ENCODE results near the gene RFNG.

The RFNG gene

GRCh38 chr17:82058230-82058854 is 6.7 kb upstream of the RFNG start:
- Histone ChIP-seq H2BK5ac (ENCODE audit: low read depth, low read length, poor library complexity) (no peak overlapping the region), H3K9ac (ENCODE audit: low read length) (no peak overlapping the region), H2AK5ac (ENCODE audit: low read length) (no peak overlapping the region), H3K4ac (ENCODE audit: low read depth, low read length) (no peak overlapping the region), H3K27me3 (ENCODE audit: insufficient read depth, low read length) (no peaks in the 10 kb centered on the region), H3K79me2 (ENCODE audit: control insufficient read depth, insufficient read depth, low read length, poor library complexity) (no peaks in the 10 kb centered on the region), H3K9me3 (ENCODE audit: insufficient read depth, low read depth, low read length) (peaks cover 2% of the 10 kb centered on the region), H3K27ac (ENCODE audit: low read depth, low read length) (no peak overlapping the region), H3K4me3 (ENCODE audit: low read depth, low read length) (no peak overlapping the region), H3K23ac (ENCODE audit: low read length) (no peak overlapping the region), H4K91ac (ENCODE audit: low read depth, low read length) (no peak overlapping the region), H3K4me2 (ENCODE audit: low read length) (no peak overlapping the region), H3K36me3 (ENCODE audit: control insufficient read depth in 1 of 2, insufficient read depth in 2 of 2, low read length in 2 of 2) (peaks cover 92 to 94% of the 10 kb centered on the region in 2 experiments), H3K79me1 (ENCODE audit: low read length) (no peaks in the 10 kb centered on the region), H3K4me1 (ENCODE audit: control insufficient read depth in 1 of 2, insufficient read depth in 2 of 2, low read length in 2 of 2) (no peaks in the 10 kb centered on the region), H2BK120ac (ENCODE audit: insufficient read depth, low read length, poor library complexity) (no peak overlapping the region), H3K14ac (ENCODE audit: low read length) (no peak overlapping the region), H3K18ac (ENCODE audit: low read length) (no peak overlapping the region), H2BK12ac (ENCODE audit: low read length) (no peak overlapping the region), H2AFZ (ENCODE audit: insufficient read depth, low read length, poor library complexity) (no peak overlapping the region), H4K12ac (ENCODE audit: low read depth, low read length) (no peak overlapping the region), H4K8ac (ENCODE audit: low read depth, low read length) (no peak overlapping the region)
- WGBS (ENCODE audit: extremely low coverage, insufficient coverage, insufficient read length): no CpG with 5 or more reads among the region's 17 CpGs
- no peak for DNase-seq

- Histone ChIP-seq H3K14ac (ENCODE audit: low read length) (no peak overlapping the region), H4K8ac (ENCODE audit: low read depth, low read length) (no peak overlapping the region), H2AFZ (ENCODE audit: insufficient read depth, low read length, poor library complexity) (no peak overlapping the region), H3K18ac (ENCODE audit: low read length) (no peak overlapping the region), H3K4me3 (ENCODE audit: low read depth, low read length) (no peak overlapping the region), H2BK5ac (ENCODE audit: low read depth, low read length, poor library complexity) (no peak overlapping the region), H4K91ac (ENCODE audit: low read depth, low read length) (no peak overlapping the region), H2BK120ac (ENCODE audit: insufficient read depth, low read length, poor library complexity) (no peak overlapping the region), H3K36me3 (ENCODE audit: control insufficient read depth in 1 of 2, insufficient read depth in 2 of 2, low read length in 2 of 2) (peaks cover 82 to 85% of the 10 kb centered on the region in 2 experiments), H3K9ac (ENCODE audit: low read length) (no peak overlapping the region), H4K12ac (ENCODE audit: low read depth, low read length) (no peak overlapping the region), H3K27ac (ENCODE audit: low read depth, low read length) (no peak overlapping the region), H3K4me1 (ENCODE audit: control insufficient read depth in 1 of 2, insufficient read depth in 2 of 2, low read length in 2 of 2) (peaks cover 6 to 7% of the 10 kb centered on the region in 2 experiments), H3K4ac (ENCODE audit: low read depth, low read length) (no peak overlapping the region), H3K23ac (ENCODE audit: low read length) (no peak overlapping the region), H2BK12ac (ENCODE audit: low read length) (no peak overlapping the region), H3K79me1 (ENCODE audit: low read length) (no peaks in the 10 kb centered on the region), H3K79me2 (ENCODE audit: control insufficient read depth, insufficient read depth, low read length, poor library complexity) (peaks cover 6% of the 10 kb centered on the region), H2AK5ac (ENCODE audit: low read length) (no peak overlapping the region), H3K9me3 (ENCODE audit: insufficient read depth, low read depth, low read length) (peaks cover 2% of the 10 kb centered on the region), H3K27me3 (ENCODE audit: insufficient read depth, low read length) (no peaks in the 10 kb centered on the region), H3K4me2 (ENCODE audit: low read length) (no peak overlapping the region)
- DNase-seq: no peak
- WGBS (ENCODE audit: extremely low coverage, insufficient coverage, insufficient read length): no CpG with 5 or more reads among the region's 29 CpGs
Observed at GRCh38 chr17:82056729-82057621, 5.4 kb upstream of the RFNG start.

- no peak overlapping the region for H3K27ac ChIP-seq (ENCODE audit: low read depth, low read length)
- no peak overlapping the region for H2AK5ac ChIP-seq (ENCODE audit: low read length)
- H3K4me3 ChIP-seq (ENCODE audit: low read depth, low read length): no peak overlapping the region
- no peak overlapping the region for H2AFZ ChIP-seq (ENCODE audit: insufficient read depth, low read length, poor library complexity)
- H2BK5ac ChIP-seq (ENCODE audit: low read depth, low read length, poor library complexity): no peak overlapping the region
- peaks cover 76 to 78% of the 10 kb centered on the region in 2 experiments for H3K36me3 ChIP-seq (ENCODE audit: control insufficient read depth in 1 of 2, insufficient read depth in 2 of 2, low read length in 2 of 2)
- peaks cover 6 to 7% of the 10 kb centered on the region in 2 experiments for H3K4me1 ChIP-seq (ENCODE audit: control insufficient read depth in 1 of 2, insufficient read depth in 2 of 2, low read length in 2 of 2)
- H3K27me3 ChIP-seq (ENCODE audit: insufficient read depth, low read length): no peaks in the 10 kb centered on the region
- H2BK120ac ChIP-seq (ENCODE audit: insufficient read depth, low read length, poor library complexity): no peak overlapping the region
- no CpG with 5 or more reads among the region's 28 CpGs for WGBS (ENCODE audit: extremely low coverage, insufficient coverage, insufficient read length)
- H3K4me2 ChIP-seq (ENCODE audit: low read length): no peak overlapping the region
- no peak overlapping the region for H3K9ac ChIP-seq (ENCODE audit: low read length)
- no peak overlapping the region for H4K91ac ChIP-seq (ENCODE audit: low read depth, low read length)
- peaks cover under 1% of the 10 kb centered on the region for H3K79me1 ChIP-seq (ENCODE audit: low read length)
- H2BK12ac ChIP-seq (ENCODE audit: low read length): no peak overlapping the region
- H3K79me2 ChIP-seq (ENCODE audit: control insufficient read depth, insufficient read depth, low read length, poor library complexity): peaks cover 6% of the 10 kb centered on the region
- no peak overlapping the region for H3K23ac ChIP-seq (ENCODE audit: low read length)
- H3K14ac ChIP-seq (ENCODE audit: low read length): no peak overlapping the region
- H3K18ac ChIP-seq (ENCODE audit: low read length): no peak overlapping the region
- DNase-seq: no peak
- H3K4ac ChIP-seq (ENCODE audit: low read depth, low read length): no peak overlapping the region
- no peak overlapping the region for H4K12ac ChIP-seq (ENCODE audit: low read depth, low read length)
- peaks cover 2% of the 10 kb centered on the region for H3K9me3 ChIP-seq (ENCODE audit: insufficient read depth, low read depth, low read length)
- no peak overlapping the region for H4K8ac ChIP-seq (ENCODE audit: low read depth, low read length)
Observed at GRCh38 chr17:82055965-82056728, 4.5 kb upstream of the RFNG start.

All from trophoblast cell (in vitro differentiated cells and primary cell).